Prostate gland (tissue), 2 donors: ENCODE data around the gene RAD21L1.

Experiments
- CTCF ChIP-seq, 4 experiments: fragments of 200-600 bp in 2 of 4; fragments of 450-650 bp in 2 of 4; sonication (generic) in 2 of 4; IDR thresholded peaks; 1 replicate in 3 of 4; 2 replicates in 1 of 4; pipeline ENCODE4 v1.5.1; 2016 to 2019; ENCODE audit warnings: antibody characterized with exemption in 4 of 4, mild to moderate bottlenecking in 2 of 4, moderate library complexity in 2 of 4
- POLR2AphosphoS5 ChIP-seq: sonication (generic); formaldehyde crosslinking; IDR thresholded peaks from one replicate; pipeline ENCODE4 v1.6.1; 2017; ENCODE audit warnings: antibody characterized with exemption

- no peak for TF ChIP-seq CTCF (IDR thresholded peaks at IDR 0.05)
- TF ChIP-seq POLR2AphosphoS5 = no peak
Measured at GRCh38 chr20:1254254-1254653, 28.4 kb downstream of the RAD21L1 start.
